WTC11 (cell line): ENCODE measurements around the gene MEP1A. TPM values are rescaled to one million over a fixed set of nuclear protein-coding genes. Genes with fewer than 3 reads are reported as not detected.

Source experiments
- ATAC-seq: fragments of 200-7000 bp; cut with Tn5 transposase; 2 replicates; pipeline ENCODE4 v1.10.0; 2021; ENCODE audit warnings: mild to moderate bottlenecking, moderate library complexity
- CTCF ChIA-PET: fragments of 300-600 bp; sonication (Branson Sonifier 250); formaldehyde crosslinking; loops from one replicate; lab custom pipeline; 2021; ENCODE audit warnings: antibody characterized with exemption; lab: Charles Lee
- POLR2A ChIA-PET: fragments of 350-600 bp; sonication (Branson Sonifier 250); formaldehyde crosslinking; loops from one replicate; lab custom pipeline; 2021; ENCODE audit warnings: antibody characterized with exemption; lab: Charles Lee
- DNase-seq: peaks from one replicate; pipeline ENCODE4 v3.0.0; 2021; ENCODE audit warnings: low spot score
- H3K27ac Mint-ChIP-seq: 2 replicates; pipeline ENCODE4 v1.8.0; 2021; ENCODE audit warnings: mixed read lengths
- H3K27me3 Mint-ChIP-seq: 2 replicates; pipeline ENCODE4 v1.8.0; 2021; ENCODE audit warnings: low read depth, mild to moderate bottlenecking, moderate library complexity, mixed read lengths
- H3K36me3 Mint-ChIP-seq: 2 replicates; pipeline ENCODE4 v1.8.0; 2021; ENCODE audit warnings: mixed read lengths
- H3K4me1 Mint-ChIP-seq: 2 replicates; pipeline ENCODE4 v1.8.0; 2022; ENCODE audit warnings: mixed read lengths
- H3K4me3 Mint-ChIP-seq: 2 replicates; pipeline ENCODE4 v1.8.0; 2021; ENCODE audit warnings: mild to moderate bottlenecking, moderate library complexity, mixed read lengths
- H3K9me3 Mint-ChIP-seq: 2 replicates; pipeline ENCODE4 v1.8.0; 2021; ENCODE audit warnings: mixed read lengths
- AFF4 ChIP-seq: sonication (generic); formaldehyde crosslinking; IDR thresholded peaks from 2 replicates; pipeline ENCODE4 v1.8.1; 2023; ENCODE audit warnings: mild to moderate bottlenecking, missing genetic modification reagents, borderline replicate concordance
- ATF1 ChIP-seq: sonication (generic); formaldehyde crosslinking; IDR thresholded peaks from 2 replicates; pipeline ENCODE4 v1.8.1; 2023; ENCODE audit warnings: mild to moderate bottlenecking, moderate library complexity, missing genetic modification reagents
- ATF3 ChIP-seq: sonication (generic); formaldehyde crosslinking; conservative IDR thresholded peaks from 2 replicates; pipeline ENCODE4 v1.8.1; 2022; ENCODE audit warnings: mild to moderate bottlenecking, missing genetic modification reagents
- CBFB ChIP-seq: sonication (generic); formaldehyde crosslinking; IDR thresholded peaks from 2 replicates; pipeline ENCODE4 v1.8.1; 2022; ENCODE audit warnings: mild to moderate bottlenecking, low read depth, missing genetic modification reagents
- CREB1 ChIP-seq: sonication (generic); formaldehyde crosslinking; IDR thresholded peaks from 2 replicates; pipeline ENCODE4 v1.8.0; 2023; ENCODE audit warnings: mild to moderate bottlenecking, missing genetic modification reagents
- E2F4 ChIP-seq: sonication (generic); formaldehyde crosslinking; IDR thresholded peaks from 2 replicates; pipeline ENCODE4 v1.8.1; 2022; ENCODE audit warnings: low read depth, mild to moderate bottlenecking, moderate library complexity, missing genetic modification reagents, borderline replicate concordance
- EMX1 ChIP-seq: fragments of 250-450 bp; sonication (Bioruptor Pico); IDR thresholded peaks from 2 replicates; pipeline ENCODE4 v1.8.0; 2021; ENCODE audit warnings: mild to moderate bottlenecking
- FOXJ3 ChIP-seq: sonication (generic); formaldehyde crosslinking; IDR thresholded peaks from 2 replicates; pipeline ENCODE4 v1.9.0; 2021; ENCODE audit warnings: missing genetic modification reagents, mild to moderate bottlenecking, borderline replicate concordance
- FOXP1 ChIP-seq: sonication (generic); formaldehyde crosslinking; IDR thresholded peaks from 2 replicates; pipeline ENCODE4 v1.8.0; 2022; ENCODE audit warnings: missing genetic modification reagents, mild to moderate bottlenecking, moderate library complexity, borderline replicate concordance
- IRF2 ChIP-seq: sonication (generic); formaldehyde crosslinking; IDR thresholded peaks from 2 replicates; pipeline ENCODE4 v1.8.0; 2022; ENCODE audit warnings: low read depth, missing genetic modification reagents, borderline replicate concordance
- JAZF1 ChIP-seq: fragments of 250-450 bp; sonication (Bioruptor Pico); IDR thresholded peaks from 2 replicates; pipeline ENCODE4 v1.9.0; 2021; ENCODE audit warnings: moderate library complexity, mild to moderate bottlenecking, inconsistent platforms
- NR1H2 ChIP-seq: sonication (generic); formaldehyde crosslinking; IDR thresholded peaks from 2 replicates; pipeline ENCODE4 v1.9.0; 2021; ENCODE audit warnings: mild to moderate bottlenecking, moderate library complexity, missing genetic modification reagents
- NR2C2 ChIP-seq: sonication (generic); formaldehyde crosslinking; IDR thresholded peaks from 2 replicates; pipeline ENCODE4 v1.8.0; 2022; ENCODE audit warnings: mild to moderate bottlenecking, missing genetic modification reagents
- SOX15 ChIP-seq: fragments of 250-450 bp; sonication (Bioruptor Pico); IDR thresholded peaks from 2 replicates; pipeline ENCODE4 v1.9.0; 2021; ENCODE audit warnings: mild to moderate bottlenecking
- SP1 ChIP-seq: sonication (generic); formaldehyde crosslinking; conservative IDR thresholded peaks from 2 replicates; pipeline ENCODE4 v1.8.1; 2022; ENCODE audit warnings: missing genetic modification reagents
- TCF7 ChIP-seq: sonication (generic); formaldehyde crosslinking; IDR thresholded peaks from 2 replicates; pipeline ENCODE4 v1.8.0; 2022; ENCODE audit warnings: mild to moderate bottlenecking, low read depth, missing genetic modification reagents, moderate library complexity
- ZNF263 ChIP-seq: sonication (generic); formaldehyde crosslinking; IDR thresholded peaks from 2 replicates; pipeline ENCODE4 v1.8.1; 2022; ENCODE audit warnings: low read depth, mild to moderate bottlenecking, moderate library complexity, missing genetic modification reagents
- ZNF396 ChIP-seq: fragments of 250-450 bp; sonication (Bioruptor Pico); IDR thresholded peaks from 2 replicates; pipeline ENCODE4 v1.8.0; 2021; ENCODE audit warnings: mild to moderate bottlenecking, moderate library complexity, borderline replicate concordance
- total RNA-seq: library from RNA; stranded (reverse); gene quantifications from 3 replicates; pipeline ENCODE4 v1.2.3, GENCODE V29; 2021
- TF ChIP-seq, protein P1 (sequence below): fragments of 250-450 bp; sonication (Bioruptor Pico); IDR thresholded peaks from 2 replicates; pipeline ENCODE4 v1.9.0; 2021; ENCODE audit warnings: mild to moderate bottlenecking, borderline replicate concordance
- TF ChIP-seq, protein P2 (sequence below): sonication (generic); formaldehyde crosslinking; IDR thresholded peaks from 2 replicates; pipeline ENCODE4 v1.8.1; 2023; ENCODE audit warnings: mild to moderate bottlenecking, moderate library complexity, missing genetic modification reagents
- TF ChIP-seq, protein P3 (sequence below): sonication (generic); formaldehyde crosslinking; IDR thresholded peaks from 2 replicates; pipeline ENCODE4 v1.8.0; 2022; ENCODE audit warnings: mild to moderate bottlenecking, missing genetic modification reagents

MEP1A gene
- total RNA-seq, 1 experiment from 2014 or later = 0.09 TPM

DNA sequence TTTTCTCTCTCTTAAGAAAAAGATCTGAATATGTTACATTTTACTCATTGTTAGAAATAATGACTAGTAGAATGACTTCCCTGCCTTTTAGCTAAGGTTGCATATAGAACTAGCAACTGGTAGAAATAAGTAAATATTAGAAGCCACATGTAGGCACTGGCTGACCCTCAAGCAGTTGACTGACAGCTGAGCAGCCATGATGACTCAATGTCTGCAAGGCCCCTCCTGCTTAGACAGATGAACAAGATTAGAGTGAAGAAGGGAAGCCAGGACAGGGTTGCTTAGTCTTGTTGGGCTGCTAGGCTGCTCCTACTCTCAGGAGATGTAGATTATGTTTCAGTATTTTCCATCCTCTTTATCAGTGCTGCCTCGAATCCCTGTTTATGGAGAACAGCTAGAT is 6.5 kb downstream of the MEP1A start (continued):
- TF ChIP-seq AFF4 (no peak), NR2C2 (CRISPR knock-in tag) (no peak), IRF2 (no peak)
- TF ChIP-seq, protein P1, sequence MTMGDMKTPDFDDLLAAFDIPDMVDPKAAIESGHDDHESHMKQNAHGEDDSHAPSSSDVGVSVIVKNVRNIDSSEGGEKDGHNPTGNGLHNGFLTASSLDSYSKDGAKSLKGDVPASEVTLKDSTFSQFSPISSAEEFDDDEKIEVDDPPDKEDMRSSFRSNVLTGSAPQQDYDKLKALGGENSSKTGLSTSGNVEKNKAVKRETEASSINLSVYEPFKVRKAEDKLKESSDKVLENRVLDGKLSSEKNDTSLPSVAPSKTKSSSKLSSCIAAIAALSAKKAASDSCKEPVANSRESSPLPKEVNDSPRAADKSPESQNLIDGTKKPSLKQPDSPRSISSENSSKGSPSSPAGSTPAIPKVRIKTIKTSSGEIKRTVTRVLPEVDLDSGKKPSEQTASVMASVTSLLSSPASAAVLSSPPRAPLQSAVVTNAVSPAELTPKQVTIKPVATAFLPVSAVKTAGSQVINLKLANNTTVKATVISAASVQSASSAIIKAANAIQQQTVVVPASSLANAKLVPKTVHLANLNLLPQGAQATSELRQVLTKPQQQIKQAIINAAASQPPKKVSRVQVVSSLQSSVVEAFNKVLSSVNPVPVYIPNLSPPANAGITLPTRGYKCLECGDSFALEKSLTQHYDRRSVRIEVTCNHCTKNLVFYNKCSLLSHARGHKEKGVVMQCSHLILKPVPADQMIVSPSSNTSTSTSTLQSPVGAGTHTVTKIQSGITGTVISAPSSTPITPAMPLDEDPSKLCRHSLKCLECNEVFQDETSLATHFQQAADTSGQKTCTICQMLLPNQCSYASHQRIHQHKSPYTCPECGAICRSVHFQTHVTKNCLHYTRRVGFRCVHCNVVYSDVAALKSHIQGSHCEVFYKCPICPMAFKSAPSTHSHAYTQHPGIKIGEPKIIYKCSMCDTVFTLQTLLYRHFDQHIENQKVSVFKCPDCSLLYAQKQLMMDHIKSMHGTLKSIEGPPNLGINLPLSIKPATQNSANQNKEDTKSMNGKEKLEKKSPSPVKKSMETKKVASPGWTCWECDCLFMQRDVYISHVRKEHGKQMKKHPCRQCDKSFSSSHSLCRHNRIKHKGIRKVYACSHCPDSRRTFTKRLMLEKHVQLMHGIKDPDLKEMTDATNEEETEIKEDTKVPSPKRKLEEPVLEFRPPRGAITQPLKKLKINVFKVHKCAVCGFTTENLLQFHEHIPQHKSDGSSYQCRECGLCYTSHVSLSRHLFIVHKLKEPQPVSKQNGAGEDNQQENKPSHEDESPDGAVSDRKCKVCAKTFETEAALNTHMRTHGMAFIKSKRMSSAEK (CRISPR knock-in tag) = no peak
- TF ChIP-seq, protein P2, sequence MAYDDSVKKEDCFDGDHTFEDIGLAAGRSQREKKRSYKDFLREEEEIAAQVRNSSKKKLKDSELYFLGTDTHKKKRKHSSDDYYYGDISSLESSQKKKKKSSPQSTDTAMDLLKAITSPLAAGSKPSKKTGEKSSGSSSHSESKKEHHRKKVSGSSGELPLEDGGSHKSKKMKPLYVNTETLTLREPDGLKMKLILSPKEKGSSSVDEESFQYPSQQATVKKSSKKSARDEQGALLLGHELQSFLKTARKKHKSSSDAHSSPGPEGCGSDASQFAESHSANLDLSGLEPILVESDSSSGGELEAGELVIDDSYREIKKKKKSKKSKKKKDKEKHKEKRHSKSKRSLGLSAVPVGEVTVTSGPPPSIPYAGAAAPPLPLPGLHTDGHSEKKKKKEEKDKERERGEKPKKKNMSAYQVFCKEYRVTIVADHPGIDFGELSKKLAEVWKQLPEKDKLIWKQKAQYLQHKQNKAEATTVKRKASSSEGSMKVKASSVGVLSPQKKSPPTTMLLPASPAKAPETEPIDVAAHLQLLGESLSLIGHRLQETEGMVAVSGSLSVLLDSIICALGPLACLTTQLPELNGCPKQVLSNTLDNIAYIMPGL (CRISPR knock-in tag) = no peak
- TF ChIP-seq, protein P3, sequence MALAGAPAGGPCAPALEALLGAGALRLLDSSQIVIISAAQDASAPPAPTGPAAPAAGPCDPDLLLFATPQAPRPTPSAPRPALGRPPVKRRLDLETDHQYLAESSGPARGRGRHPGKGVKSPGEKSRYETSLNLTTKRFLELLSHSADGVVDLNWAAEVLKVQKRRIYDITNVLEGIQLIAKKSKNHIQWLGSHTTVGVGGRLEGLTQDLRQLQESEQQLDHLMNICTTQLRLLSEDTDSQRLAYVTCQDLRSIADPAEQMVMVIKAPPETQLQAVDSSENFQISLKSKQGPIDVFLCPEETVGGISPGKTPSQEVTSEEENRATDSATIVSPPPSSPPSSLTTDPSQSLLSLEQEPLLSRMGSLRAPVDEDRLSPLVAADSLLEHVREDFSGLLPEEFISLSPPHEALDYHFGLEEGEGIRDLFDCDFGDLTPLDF (CRISPR knock-in tag) = no peak

DNA sequence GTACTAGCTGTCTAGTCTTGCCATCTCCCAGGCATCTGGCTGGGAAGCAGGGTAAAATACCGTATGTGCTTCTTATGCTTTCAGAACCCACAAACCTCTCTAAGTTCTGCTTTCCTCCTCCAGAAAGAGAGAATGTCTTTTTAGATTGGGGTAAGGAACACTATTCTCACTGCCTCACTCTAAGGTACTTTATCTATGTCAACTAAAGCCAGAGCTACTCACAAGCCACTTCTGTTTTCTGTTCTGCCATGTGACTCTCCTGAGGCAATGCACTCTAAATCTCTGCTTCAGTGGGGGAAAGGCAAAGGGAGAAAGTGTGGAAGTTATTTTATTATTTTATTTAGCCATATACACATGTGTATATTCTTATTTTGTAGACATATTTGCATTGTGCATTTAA is 15.6 kb downstream of the MEP1A start:
- H3K4me3 Mint-ChIP-seq = no peak overlapping the region
- DNase-seq (no peak), ATAC-seq (no peak)
- no peak overlapping the region for H3K27ac Mint-ChIP-seq
- no peaks in the 10 kb centered on the region for H3K4me1 Mint-ChIP-seq
- ChIA-PET CTCF (no interaction called here), POLR2A (no interaction called here)
- no peaks in the 10 kb centered on the region for H3K36me3 Mint-ChIP-seq
- H3K9me3 Mint-ChIP-seq = peaks cover 17% of the 10 kb centered on the region
- H3K27me3 Mint-ChIP-seq = no peaks in the 10 kb centered on the region; the same call in 1 of the 2 replicates
- TF ChIP-seq ATF1 (CRISPR knock-in tag) (no peak), E2F4 (no peak), CBFB (CRISPR knock-in tag) (no peak), CREB1 (CRISPR knock-in tag) (no peak), JAZF1 (CRISPR knock-in tag) (no peak), TCF7 (CRISPR knock-in tag) (no peak), NR1H2 (CRISPR knock-in tag) (no peak), ZNF263 (CRISPR knock-in tag) (no peak), ZNF396 (CRISPR knock-in tag) (no peak), SP1 (CRISPR knock-in tag) (no peak), FOXP1 (CRISPR knock-in tag) (no peak), ATF3 (no peak), EMX1 (CRISPR knock-in tag) (no peak), SOX15 (CRISPR knock-in tag) (no peak), FOXJ3 (no peak)
